Retinal pigment epithelial cell (primary cell): ENCODE data around the gene TSPEAR.
"Not testable (repeated sequence)": the region's sequence is repeated elsewhere in the genome, so short reads cannot be mapped to it uniquely, and the experiment has no call there.

Experiments used
- DNase-seq: peaks from one replicate; pipeline ENCODE4 v3.0.0-alpha.2; 2010; ENCODE audit warnings: low read depth
- H3K4me3 ChIP-seq: 2 replicates; pipeline ENCODE4 v1.5.1; 2011; ENCODE audit warnings: mild to moderate bottlenecking, low read length, control low read depth, moderate library complexity
- TF ChIP-seq, protein P1 (sequence below): conservative IDR thresholded peaks from 2 replicates; pipeline ENCODE4 v1.5.1; 2011; ENCODE audit warnings: low read depth, low read length, control low read depth, inconsistent platforms

TSPEAR gene

DNA sequence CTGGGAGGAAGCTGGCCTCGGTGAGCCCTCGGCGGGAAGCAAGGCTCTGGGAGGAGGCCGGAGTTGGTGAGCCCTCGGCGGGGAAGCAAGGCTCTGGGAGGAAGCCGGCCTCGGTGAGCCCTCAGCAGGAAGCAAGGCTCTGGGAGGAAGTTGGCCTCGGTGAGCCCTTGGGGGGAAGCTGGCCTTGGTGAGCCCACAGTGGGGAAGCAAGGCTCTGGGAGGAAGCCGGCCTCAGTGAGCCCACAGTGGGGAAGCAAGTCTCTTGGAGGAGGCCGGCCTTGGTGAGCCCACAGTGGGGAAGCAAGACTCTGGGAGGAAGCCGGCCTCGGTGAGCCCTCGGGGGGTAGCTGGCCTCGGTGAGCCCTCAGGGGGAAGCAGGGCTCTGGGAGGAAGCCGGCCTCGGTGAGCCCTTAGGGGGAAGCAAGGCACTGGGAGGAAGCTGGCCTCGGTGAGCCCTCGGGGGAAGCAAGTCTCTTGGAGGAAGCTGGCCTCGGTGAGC, 207.4 kb downstream of the TSPEAR start:
- DNase-seq = no peak
- TF ChIP-seq, protein P1, sequence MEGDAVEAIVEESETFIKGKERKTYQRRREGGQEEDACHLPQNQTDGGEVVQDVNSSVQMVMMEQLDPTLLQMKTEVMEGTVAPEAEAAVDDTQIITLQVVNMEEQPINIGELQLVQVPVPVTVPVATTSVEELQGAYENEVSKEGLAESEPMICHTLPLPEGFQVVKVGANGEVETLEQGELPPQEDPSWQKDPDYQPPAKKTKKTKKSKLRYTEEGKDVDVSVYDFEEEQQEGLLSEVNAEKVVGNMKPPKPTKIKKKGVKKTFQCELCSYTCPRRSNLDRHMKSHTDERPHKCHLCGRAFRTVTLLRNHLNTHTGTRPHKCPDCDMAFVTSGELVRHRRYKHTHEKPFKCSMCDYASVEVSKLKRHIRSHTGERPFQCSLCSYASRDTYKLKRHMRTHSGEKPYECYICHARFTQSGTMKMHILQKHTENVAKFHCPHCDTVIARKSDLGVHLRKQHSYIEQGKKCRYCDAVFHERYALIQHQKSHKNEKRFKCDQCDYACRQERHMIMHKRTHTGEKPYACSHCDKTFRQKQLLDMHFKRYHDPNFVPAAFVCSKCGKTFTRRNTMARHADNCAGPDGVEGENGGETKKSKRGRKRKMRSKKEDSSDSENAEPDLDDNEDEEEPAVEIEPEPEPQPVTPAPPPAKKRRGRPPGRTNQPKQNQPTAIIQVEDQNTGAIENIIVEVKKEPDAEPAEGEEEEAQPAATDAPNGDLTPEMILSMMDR = no peak
- H3K4me3 ChIP-seq = no peak overlapping the region

DNA sequence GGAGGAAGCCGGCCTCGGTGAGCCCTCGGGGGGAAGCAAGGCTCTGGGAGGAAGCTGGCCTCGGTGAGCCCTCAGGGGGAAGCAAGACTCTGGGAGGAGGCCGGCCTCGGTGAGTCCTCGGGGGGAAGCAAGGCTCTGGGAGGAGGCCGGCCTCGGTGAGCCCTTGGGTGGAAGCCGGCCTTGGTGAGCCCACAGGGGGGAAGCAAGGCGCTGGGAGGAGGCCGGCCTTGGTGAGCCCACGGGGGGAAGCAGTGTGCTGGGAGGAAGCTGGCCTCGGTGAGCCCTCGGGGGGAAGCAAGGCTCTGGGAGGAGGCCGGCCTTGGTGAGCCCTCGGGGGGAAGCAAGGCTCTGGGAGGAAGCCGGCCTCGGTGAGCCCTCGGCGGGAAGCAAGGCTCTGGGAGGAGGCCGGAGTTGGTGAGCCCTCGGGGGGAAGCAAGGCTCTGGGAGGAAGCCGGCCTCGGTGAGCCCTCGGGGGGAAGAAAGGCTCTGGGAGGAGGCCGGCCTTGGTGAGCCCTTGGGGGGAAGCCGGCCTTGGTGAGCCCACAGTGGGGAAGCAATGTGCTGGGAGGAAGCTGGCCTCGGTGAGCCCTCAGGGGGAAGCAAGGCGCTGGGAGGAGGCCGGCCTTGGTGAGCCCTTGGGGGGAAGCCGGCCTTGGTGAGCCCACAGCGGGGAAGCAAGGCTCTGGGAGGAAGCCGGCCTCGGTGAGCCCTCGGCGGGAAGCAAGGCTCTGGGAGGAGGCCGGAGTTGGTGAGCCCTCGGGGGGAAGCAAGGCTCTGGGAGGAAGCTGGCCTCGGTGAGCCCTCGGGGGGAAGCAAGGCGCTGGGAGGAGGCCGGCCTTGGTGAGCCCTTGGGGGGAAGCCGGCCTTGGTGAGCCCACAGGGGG, 208.1 kb downstream of the TSPEAR start:
- not testable (repeated sequence) for DNase-seq, H3K4me3 ChIP-seq

DNA sequence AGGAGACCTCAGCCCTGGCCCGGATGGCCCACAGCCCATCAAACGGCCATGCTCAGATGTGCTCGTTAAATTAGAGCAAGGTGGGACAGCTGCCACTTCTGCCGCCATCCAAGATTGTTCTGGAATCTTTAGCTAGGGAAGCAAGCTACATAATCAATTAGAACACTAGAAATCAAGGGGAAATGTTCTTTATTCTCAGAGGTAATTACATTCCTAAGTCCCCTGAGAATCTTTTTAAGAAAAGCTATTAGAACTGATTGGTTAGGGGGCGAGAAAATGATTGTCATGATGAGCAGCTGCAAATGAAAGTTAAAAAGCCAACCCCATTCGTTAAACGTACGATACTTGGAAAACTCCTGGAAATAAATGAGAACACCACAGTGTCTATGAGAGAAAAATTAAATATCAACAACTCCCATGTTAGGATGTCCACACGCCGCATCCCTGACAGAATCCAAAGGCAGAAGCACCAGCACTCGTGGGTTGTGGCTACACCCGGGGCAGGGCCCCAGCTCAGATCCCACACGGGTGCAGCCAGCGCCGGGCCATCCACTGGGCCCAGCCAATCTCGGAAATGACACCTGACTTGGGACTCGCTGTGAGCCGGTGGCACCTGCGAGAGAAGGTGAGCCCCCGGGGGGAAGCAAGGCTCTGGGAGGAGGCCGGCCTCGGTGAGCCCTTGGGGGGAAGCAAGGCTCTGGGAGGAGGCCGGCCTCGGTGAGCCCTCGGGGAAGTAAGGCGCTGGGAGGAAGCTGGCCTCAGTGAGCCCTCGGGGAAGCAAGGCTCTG, 209.0 kb downstream of the TSPEAR start:
- no peak overlapping the region for H3K4me3 ChIP-seq
- TF ChIP-seq, protein P1 = no peak
- DNase-seq = no peak

DNA sequence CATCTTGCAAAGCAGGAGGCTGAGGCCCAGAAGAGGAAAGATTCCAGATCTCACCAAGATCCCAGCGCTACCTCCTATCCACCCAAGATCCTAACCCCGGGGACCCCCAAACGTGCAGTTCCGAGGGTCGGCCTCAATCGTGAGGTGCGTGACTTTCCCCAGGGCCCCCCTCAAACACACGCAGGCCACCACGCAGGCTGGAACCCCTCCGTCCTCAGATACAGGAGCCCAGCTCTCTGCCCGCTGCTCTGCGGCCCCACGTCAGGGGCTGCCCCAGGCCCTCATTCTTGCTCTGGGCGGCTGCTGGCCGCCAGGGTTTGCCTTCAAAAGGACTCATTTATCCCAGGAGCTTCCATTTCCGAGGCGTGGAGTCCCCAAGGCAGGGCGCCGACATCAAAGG, 211.3 kb downstream of the TSPEAR start:
- no peak for DNase-seq
- H3K4me3 ChIP-seq = no peak overlapping the region
- TF ChIP-seq, protein P1 = no peak

DNA sequence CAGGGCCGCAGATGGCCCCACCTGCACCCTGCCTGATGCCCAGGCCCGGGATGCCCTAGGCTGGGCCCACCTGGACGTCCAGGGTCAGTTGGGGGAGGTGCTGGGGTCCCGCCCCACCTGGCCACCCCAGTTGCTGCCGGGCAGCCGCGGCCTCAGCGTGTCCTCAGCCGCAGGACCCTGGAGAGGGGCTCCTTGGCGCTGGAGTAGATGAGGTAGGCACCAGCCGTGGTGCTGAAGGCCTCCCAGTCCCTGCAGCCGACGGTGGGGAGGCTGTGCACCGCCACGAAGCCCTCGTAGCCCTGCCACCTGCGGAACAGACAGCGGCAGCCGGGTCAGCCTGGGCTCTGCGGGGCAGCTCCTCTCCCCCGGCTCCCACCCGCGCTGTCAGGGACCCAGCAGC, 211.7 kb downstream of the TSPEAR start:
- no peak overlapping the region for H3K4me3 ChIP-seq
- no peak for DNase-seq
- TF ChIP-seq, protein P1 = no peak

DNA sequence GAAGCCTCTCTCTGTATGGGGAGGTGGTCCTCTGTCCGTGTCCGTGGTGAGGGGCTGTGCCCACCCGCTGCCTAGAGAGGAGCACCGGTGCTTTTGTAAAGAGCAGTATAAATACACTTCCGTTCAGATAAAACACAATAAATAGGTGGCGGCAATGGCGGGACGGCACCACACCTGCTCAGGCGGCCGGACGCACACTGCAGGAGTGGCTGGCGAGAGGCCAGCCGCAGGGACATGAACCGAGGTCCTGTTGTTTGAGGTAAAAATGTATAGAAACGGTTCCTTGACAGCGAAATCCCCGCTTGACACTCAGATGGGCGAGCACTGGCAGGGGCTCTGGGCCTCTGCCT, 212.2 kb downstream of the TSPEAR start:
- H3K4me3 ChIP-seq = no peak overlapping the region
- DNase-seq = no peak
- TF ChIP-seq, protein P1 = no peak

DNA sequence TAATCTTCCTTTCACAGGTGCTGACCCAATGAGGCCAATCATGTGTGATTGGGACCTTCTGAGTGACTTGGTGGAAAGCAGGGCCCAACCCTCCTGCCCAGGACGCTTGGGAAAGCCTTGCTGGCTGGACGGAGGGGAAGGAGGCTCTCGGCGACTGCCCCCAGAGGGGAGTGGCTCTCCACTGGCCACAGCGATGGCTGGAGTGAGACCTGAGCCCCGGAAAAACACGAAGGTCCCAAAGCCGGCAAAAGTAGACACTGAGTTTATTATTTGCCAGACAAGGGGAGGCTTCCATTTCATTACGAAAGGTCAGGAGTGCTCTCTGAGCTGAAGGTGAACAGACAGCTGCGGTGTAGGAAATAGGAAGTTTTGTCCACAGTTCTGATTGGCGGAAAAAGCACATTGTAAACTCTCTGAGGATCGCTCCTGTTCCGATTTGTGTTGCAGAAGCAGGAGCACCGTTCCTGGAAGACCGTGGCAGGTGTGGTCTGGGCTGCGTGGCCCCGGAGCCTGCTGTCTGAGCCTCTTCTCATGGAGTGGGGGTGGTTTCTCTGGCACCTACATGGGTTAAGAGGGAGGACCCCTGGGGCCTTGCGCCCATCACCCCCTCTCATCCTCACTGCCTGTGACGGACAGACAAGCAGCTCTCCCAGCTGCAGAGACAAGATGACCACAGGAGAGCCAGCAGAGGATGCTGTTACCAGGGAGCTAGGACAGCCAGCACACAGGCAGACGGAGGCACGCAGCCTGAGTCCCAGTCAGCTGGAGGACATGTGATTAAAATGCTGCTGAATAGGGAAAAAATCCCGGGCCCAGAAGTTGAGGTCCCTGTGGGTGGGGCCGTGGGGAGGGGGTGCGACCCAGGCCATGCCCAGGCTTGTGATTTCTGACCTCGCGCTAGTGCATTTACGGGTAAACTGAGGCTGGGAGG, 212.8 kb downstream of the TSPEAR start:
- TF ChIP-seq, protein P1 = no peak
- no peak for DNase-seq
- H3K4me3 ChIP-seq = no peak overlapping the region
